ENCODE data around the gene GLT8D1.

GRCh38 chr3:52707585-52707984, 2.0 kb upstream of the GLT8D1 start:
- TF ChIP-seq CTCF (conservative IDR thresholded peaks at IDR 0.05; ENCODE audit: low read depth, low read length) (no peak), POLR2A (IDR thresholded peaks at IDR 0.05; ENCODE audit: low read depth, low read length) (no peak)

Measured in IMR-90 (cell line).